ENCODE data around the gene ZNF793.

The ZNF793 gene

DNA sequence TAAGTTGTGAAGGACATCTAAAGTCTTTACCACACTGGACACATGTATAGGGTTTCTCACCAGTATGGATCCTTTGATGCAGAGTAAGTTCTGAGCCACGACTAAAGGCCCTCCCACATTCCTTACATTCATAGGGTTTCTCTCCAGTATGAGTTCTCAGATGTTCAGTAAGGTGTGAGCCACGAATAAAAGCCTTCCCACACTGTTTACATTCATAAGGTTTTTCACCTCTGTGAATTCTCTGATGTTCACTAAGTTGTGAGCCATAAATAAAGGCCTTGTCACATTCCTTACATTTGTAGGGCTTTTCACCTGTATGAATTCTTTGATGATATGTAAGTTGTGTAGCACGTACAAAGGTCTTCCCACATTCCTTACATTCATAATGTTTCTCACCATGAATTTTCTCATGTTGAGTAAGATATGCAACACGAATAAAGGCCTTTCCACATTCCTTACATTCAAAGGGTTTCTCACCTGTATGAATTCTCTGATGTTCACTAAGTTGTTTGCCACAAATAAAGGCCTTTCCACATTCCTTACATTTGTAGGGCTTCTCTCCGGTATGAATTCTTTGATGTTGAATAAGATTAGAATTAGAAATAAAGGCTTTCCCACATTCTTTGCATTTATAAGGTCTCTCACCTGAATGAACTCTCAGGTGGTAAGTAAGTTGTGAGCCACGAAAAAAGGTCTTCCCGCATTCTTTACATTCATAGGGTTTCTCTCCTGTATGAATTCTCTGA lies 58.1 kb downstream of the ZNF793 start:
- in situ Hi-C loops (cut with MboI; ENCODE audit: low sequenced_read_pairs), result no loop called here

DNA sequence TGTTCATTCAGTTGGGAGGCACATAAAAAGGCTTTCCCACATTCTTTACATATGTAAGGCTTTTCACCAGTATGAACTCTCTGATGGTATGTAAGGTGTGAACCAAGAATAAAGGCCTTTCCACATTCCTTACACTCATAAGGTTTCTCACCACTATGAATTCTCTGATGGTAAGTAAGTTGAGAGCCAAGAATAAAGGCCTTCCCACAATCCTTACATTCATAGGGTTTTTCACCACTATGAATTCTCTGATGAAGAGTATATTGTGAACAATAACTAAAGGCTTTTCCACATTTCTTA lies 58.6 kb downstream of the ZNF793 start:
- in situ Hi-C loops (cut with MboI; ENCODE audit: low sequenced_read_pairs), result no loop called here

- in situ Hi-C loops (cut with MboI; ENCODE audit: low sequenced_read_pairs), result no loop called here
These were observed 65.5 kb downstream of the ZNF793 start for GRCh38 chr19:37572203-37572602.

DNA sequence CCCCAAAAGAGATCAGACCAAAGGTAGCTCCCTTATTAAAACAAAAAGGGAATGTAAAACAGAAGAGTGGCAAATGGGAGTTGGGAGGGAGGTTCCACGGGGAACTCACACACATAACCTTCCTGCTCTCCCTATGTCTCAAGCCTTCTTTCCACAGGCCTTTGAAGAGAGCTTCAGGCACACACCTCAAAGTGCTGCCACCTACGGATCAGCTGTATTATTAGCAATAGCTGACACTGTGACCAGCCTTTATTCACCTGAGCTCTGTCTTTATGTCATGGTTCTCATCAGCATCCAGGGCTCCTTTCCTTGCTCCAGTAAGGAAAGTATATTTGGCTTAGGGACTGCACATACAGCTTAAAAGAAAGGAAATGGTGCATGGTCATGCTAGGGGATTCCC lies 76.6 kb downstream of the ZNF793 start:
- in situ Hi-C loops (cut with MboI; ENCODE audit: low sequenced_read_pairs), result no loop called here
